ENCODE results near the gene UBL3.

The UBL3 gene

GRCh38 chr13:29733147-29733611 lies 117.2 kb downstream of the UBL3 start:
- H3K27ac Mint-ChIP-seq, result no peak overlapping the region
- no peaks in the 10 kb centered on the region for H3K36me3 Mint-ChIP-seq
- no peak overlapping the region for H3K4me3 Mint-ChIP-seq
- no peaks in the 10 kb centered on the region for H3K9me3 Mint-ChIP-seq
- peaks cover 8% of the 10 kb centered on the region for H3K4me1 Mint-ChIP-seq
- peaks cover 28% of the 10 kb centered on the region for H3K27me3 Mint-ChIP-seq

DNA sequence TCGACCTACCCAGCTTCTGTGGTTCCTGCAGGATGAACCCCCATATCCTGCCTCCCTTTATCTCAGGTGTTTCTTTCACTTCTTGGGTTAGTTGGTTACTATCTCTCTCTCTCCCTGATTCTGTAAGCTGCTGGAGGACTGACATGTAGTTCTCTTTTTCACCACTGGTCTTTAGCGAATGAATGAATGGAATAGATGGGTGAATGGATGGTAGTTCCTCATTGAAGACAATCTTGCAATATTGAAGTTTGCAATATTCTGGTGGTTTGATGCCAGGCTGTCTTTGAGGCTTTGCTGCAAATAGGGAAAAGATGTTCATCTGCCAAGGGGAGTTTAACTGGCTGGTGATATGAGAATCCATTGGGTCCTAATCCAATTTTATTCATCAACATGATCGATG lies 120.2 kb downstream of the UBL3 start:
- peaks cover 8% of the 10 kb centered on the region for H3K4me1 Mint-ChIP-seq
- H3K4me3 Mint-ChIP-seq, result no peak overlapping the region
- H3K27me3 Mint-ChIP-seq, result peaks cover 28% of the 10 kb centered on the region
- no peaks in the 10 kb centered on the region for H3K9me3 Mint-ChIP-seq
- no peaks in the 10 kb centered on the region for H3K36me3 Mint-ChIP-seq
- no peak overlapping the region for H3K27ac Mint-ChIP-seq

DNA sequence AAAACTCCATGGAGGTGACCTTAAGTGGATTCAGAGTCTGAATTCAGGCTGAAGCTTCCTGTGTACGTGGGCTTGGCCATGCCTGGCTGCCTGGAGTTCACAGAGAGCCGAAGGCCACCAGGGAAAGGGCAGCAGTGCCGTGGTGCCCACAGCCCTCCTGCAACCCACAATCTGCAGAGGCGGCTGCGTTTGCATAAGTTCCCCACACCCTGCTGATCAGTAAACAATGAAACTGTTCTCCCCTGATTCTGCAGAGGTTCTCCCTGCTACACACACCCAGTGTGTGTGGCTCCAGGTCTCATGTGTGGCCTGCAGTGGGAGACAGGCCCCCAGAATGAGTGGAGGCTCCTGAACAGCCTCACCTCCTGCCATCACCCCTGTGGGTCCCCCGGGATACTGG lies 128.0 kb downstream of the UBL3 start:
- Mint-ChIP-seq H3K9me3 (no peaks in the 10 kb centered on the region), H3K27ac (no peak overlapping the region), H3K4me3 (no peak overlapping the region), H3K27me3 (peaks cover 3% of the 10 kb centered on the region), H3K36me3 (no peaks in the 10 kb centered on the region), H3K4me1 (no peaks in the 10 kb centered on the region)

- Mint-ChIP-seq H3K27ac (no peak overlapping the region), H3K9me3 (no peaks in the 10 kb centered on the region), H3K27me3 (peaks cover 3% of the 10 kb centered on the region), H3K4me3 (no peak overlapping the region), H3K4me1 (no peaks in the 10 kb centered on the region), H3K36me3 (no peaks in the 10 kb centered on the region)
Measured at GRCh38 chr13:29721766-29722165, 128.7 kb downstream of the UBL3 start.

DNA sequence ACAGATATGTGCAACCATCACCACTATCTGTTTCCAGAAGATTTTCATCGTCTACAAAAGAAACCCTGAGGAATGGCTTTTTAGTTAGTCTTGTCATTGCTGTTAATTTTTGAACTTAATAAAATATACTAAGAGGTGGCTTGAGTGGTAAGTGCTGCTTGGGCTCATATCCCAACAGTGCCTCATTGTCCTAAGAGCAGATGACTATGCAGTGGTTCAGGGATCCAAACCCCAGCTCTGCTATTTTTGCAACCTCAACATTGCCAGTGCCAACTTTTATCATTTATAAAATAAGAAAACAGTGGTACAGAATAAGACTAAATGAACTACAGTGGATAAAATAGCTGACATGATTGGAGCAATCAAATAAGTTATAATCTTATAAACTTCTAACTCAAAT lies 131.7 kb downstream of the UBL3 start:
- H3K4me1 Mint-ChIP-seq, result no peaks in the 10 kb centered on the region

DNA sequence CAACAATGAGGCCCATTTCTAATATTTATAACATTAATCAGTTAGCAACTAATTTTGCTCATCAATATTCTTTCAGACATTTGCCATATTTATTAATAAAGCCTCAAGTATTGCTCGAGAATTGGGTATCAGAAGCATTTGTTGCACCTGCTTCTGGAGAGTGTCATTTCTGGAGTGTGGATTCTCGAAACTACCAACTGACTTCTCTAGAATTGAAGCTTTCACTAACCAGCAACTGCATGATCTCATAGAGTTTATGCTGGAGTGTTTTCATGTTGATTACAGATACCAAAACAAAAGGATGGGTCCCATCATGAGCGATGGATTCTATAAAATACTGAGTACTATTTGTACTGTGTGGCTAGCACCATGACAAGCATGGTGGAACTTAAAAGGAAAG lies 133.9 kb downstream of the UBL3 start:
- Mint-ChIP-seq H3K36me3 (no peaks in the 10 kb centered on the region), H3K4me1 (no peaks in the 10 kb centered on the region), H3K27ac (no peak overlapping the region), H3K27me3 (peaks cover 6% of the 10 kb centered on the region), H3K9me3 (no peaks in the 10 kb centered on the region), H3K4me3 (no peak overlapping the region)

More for the DNA sequence above, 131.7 kb downstream of the UBL3 start:
- Mint-ChIP-seq H3K4me3 (no peak overlapping the region), H3K27me3 (peaks cover 3% of the 10 kb centered on the region), H3K9me3 (no peaks in the 10 kb centered on the region), H3K27ac (no peak overlapping the region), H3K36me3 (no peaks in the 10 kb centered on the region)

Measured in activated naive CD4-positive, alpha-beta T cell treated with anti-CD3 and anti-CD28 coated beads, Interleukin-2, amount 50 U/mL, for 24 hours (primary cell).